Endothelial cell (in vitro differentiated cells): ENCODE measurements around the gene LAMB3. TPM values are rescaled to one million over a fixed set of nuclear protein-coding genes. Genes with fewer than 3 reads are reported as not detected.

ENCODE experiments used
- DNase-seq: peaks from one replicate; pipeline ENCODE4 v3.0.0; 2021; ENCODE audit warnings: low spot score
- H3K27ac Mint-ChIP-seq: one replicate; pipeline ENCODE4 v1.8.0; 2021; ENCODE audit warnings: mixed read lengths, inconsistent platforms; ENCODE audit not compliant: unreplicated experiment
- H3K27me3 Mint-ChIP-seq: one replicate; pipeline ENCODE4 v1.8.0; 2021; ENCODE audit warnings: mild to moderate bottlenecking, moderate library complexity, mixed read lengths, inconsistent platforms; ENCODE audit not compliant: unreplicated experiment
- H3K36me3 Mint-ChIP-seq: one replicate; pipeline ENCODE4 v1.8.0; 2021; ENCODE audit warnings: mild to moderate bottlenecking, low read depth, mixed read lengths, inconsistent platforms; ENCODE audit not compliant: unreplicated experiment
- H3K4me1 Mint-ChIP-seq: one replicate; pipeline ENCODE4 v1.8.0; 2021; ENCODE audit warnings: mild to moderate bottlenecking, mixed read lengths, inconsistent platforms; ENCODE audit not compliant: unreplicated experiment
- H3K4me3 Mint-ChIP-seq: one replicate; pipeline ENCODE4 v1.8.0; 2021; ENCODE audit warnings: mild to moderate bottlenecking, mixed read lengths, inconsistent platforms; ENCODE audit not compliant: unreplicated experiment
- H3K9me3 Mint-ChIP-seq: one replicate; pipeline ENCODE4 v1.8.0; 2021; ENCODE audit warnings: mixed read lengths, inconsistent platforms; ENCODE audit not compliant: unreplicated experiment
- CTCF ChIP-seq: fragments of 200-600 bp; sonication (generic); IDR thresholded peaks from one replicate; pipeline ENCODE4 v1.5.0; 2021; ENCODE audit warnings: antibody characterized with exemption; ENCODE audit not compliant: unreplicated experiment
- total RNA-seq: library from RNA; stranded (reverse); fragmentation: NEBNext Ultra II Directional; extraction: Animal tissue kit (Norgen Biotek cat#: 25700); gene quantifications from one replicate; pipeline ENCODE4 v1.2.1, GENCODE V29; 2021; ENCODE audit not compliant: unreplicated experiment

The LAMB3 gene
- total RNA-seq, 1 donor from 2014 or later: 0.21 TPM

GRCh38 chr1:209629621-209630382, 22.4 kb downstream of the LAMB3 start:
- Mint-ChIP-seq H3K4me1 (no peaks in the 10 kb centered on the region), H3K27me3 (peaks cover 6% of the 10 kb centered on the region), H3K27ac (no peak overlapping the region), H3K36me3 (no peaks in the 10 kb centered on the region), H3K4me3 (no peak overlapping the region), H3K9me3 (no peaks in the 10 kb centered on the region)
- no peak for DNase-seq
- TF ChIP-seq CTCF: no peak

DNA sequence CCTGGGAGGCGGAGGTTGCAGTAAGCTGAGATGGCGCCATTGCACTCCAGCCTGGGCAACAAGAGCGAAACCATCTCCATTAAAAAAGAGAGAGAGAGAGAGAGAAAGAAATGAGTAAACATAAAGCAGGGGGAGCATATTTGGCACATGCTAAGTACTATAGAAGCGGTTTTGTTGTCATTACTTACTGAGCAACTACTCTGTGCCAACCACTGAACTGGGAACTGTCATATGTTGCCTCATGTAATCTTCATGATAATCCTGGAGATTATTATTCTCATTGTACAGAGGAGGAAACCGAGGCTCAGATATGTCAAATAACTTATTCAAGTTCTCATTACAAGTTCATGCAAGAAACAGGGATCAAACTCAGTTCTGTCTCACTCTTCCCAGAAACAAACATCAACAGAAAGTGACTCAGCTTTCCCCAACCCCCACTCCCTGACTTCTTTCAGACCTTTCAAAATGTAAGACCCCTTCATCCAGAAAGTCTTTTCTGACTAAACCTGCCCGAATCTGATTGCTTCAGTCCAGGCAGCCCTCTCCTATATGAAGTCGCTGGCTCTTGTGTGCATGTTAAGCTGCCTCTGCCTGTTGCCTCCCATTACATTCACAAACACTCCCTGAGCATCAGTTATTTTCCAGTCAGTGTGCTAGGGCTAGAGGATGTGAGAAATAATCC, 23.5 kb downstream of the LAMB3 start:
- Mint-ChIP-seq H3K9me3 (no peaks in the 10 kb centered on the region), H3K4me1 (no peaks in the 10 kb centered on the region), H3K27ac (no peak overlapping the region), H3K4me3 (no peak overlapping the region), H3K27me3 (peaks cover 12% of the 10 kb centered on the region), H3K36me3 (no peaks in the 10 kb centered on the region)
- TF ChIP-seq CTCF: no peak
- DNase-seq: no peak

DNA sequence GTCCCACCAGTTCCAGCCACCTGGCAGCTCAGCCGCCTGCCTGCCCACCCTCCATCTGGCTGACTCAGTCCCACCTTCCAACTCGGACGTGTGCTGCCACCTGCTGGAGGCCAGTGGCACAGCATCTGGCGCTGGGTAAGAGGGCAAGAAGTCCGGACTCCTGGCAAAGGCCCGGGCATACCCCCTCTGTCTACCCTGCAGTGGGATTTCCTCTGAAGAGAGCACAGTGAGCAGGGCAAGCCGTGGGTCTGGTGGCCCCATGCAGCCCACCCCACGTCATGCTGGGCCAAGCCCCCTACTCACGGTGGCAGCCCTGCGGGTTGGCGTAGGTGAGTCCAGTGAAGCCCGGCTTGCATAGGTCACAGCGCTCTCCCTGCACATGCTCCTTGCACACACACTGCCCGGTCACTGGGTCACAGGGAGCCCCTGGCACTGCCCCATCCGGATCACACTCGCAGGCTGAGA, 24.5 kb downstream of the LAMB3 start:
- Mint-ChIP-seq H3K36me3 (no peaks in the 10 kb centered on the region), H3K27me3 (peaks cover 12% of the 10 kb centered on the region), H3K9me3 (no peaks in the 10 kb centered on the region), H3K4me3 (no peak overlapping the region), H3K27ac (no peak overlapping the region), H3K4me1 (no peaks in the 10 kb centered on the region)
- TF ChIP-seq CTCF: peak; percentile 98
- DNase-seq: peak; percentile 94

DNA sequence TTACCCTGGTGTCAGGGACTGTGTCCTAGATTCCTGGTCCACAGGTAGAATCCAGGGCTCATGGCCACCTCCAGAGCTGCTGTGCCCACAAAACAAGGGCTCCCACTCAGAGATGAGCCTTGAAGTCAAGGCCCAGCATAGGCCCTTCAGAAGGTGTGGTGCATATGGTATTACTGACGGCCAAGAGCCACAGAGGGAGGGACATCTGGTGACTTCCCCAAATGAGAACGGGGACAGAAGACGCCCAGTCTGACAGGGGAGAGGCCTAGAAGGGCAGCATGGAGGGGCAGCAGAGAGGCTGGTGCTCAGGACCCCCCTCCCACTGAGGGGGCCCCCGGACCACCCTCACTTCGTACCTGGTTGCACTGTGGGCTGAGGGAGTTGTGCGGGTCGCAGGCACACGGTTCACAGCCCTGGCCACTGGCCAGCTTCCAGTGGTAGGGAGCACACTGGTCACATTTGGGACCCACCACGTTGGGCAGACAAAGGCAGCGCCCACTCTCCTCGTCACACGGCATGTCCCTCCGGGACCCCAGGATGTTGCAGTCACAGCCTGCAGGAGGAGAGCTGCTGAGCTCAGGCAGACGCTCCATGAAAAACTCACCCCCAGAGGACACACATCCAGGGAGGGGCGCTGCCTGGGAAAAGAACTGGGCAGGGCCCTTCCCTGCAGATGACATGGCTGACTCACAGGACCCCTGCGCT, 25.0 kb downstream of the LAMB3 start:
- no peak for TF ChIP-seq CTCF
- Mint-ChIP-seq H3K4me1 (no peaks in the 10 kb centered on the region), H3K4me3 (no peak overlapping the region), H3K36me3 (no peaks in the 10 kb centered on the region), H3K27ac (no peak overlapping the region), H3K9me3 (no peaks in the 10 kb centered on the region), H3K27me3 (peaks cover 12% of the 10 kb centered on the region)
- no peak for DNase-seq
